GM06990 (cell line): ENCODE measurements around the gene CASZ1.

Source experiments
- DNase-seq: peaks from one replicate; pipeline ENCODE4 v3.0.0-alpha.2; 2011; ENCODE audit not compliant: insufficient read length; ENCODE audit errors: extremely low read depth
- H3K27me3 ChIP-seq: replicated peaks from 2 replicates; pipeline ENCODE4 v1.6.0; 2011; ENCODE audit warnings: low read length; ENCODE audit not compliant: control insufficient read depth, insufficient read depth
- H3K36me3 ChIP-seq: 2 replicates; pipeline ENCODE4 v1.5.1; 2011; ENCODE audit warnings: low read length; ENCODE audit not compliant: control insufficient read depth, insufficient read depth
- H3K4me3 ChIP-seq: replicated peaks from 2 replicates; pipeline ENCODE4 v1.5.1; 2011; ENCODE audit warnings: low read depth, mild to moderate bottlenecking, control low read depth, low read length
- CTCF ChIP-seq: IDR thresholded peaks from 2 replicates; pipeline ENCODE4 v1.5.1; 2011; ENCODE audit warnings: low read length, control low read depth, mild to moderate bottlenecking, inconsistent platforms; ENCODE audit not compliant: insufficient read depth, poor library complexity, severe bottlenecking

The CASZ1 gene

GRCh38 chr1:10722803-10723202, 73.6 kb downstream of the CASZ1 start:
- DNase-seq = no peak
- no peak for TF ChIP-seq CTCF
- H3K27me3 ChIP-seq = peaks cover 1% of the 10 kb centered on the region
- H3K36me3 ChIP-seq = no peaks in the 10 kb centered on the region
- H3K4me3 ChIP-seq = no peak overlapping the region

GRCh38 chr1:10721381-10722321, 74.8 kb downstream of the CASZ1 start:
- no peak for DNase-seq
- H3K27me3 ChIP-seq = peaks cover 1% of the 10 kb centered on the region
- TF ChIP-seq CTCF = no peak

GRCh38 chr1:10720635-10721034, 75.8 kb downstream of the CASZ1 start:
- no peak for TF ChIP-seq CTCF
- H3K27me3 ChIP-seq = peaks cover 1% of the 10 kb centered on the region
- no peak for DNase-seq
- H3K36me3 ChIP-seq = no peaks in the 10 kb centered on the region
- H3K4me3 ChIP-seq = no peak overlapping the region

More at GRCh38 chr1:10721381-10722321, 74.8 kb downstream of the CASZ1 start:
- Histone ChIP-seq H3K4me3 (no peak overlapping the region), H3K36me3 (no peaks in the 10 kb centered on the region)

GRCh38 chr1:10718083-10718415, 78.4 kb downstream of the CASZ1 start:
- TF ChIP-seq CTCF = no peak
- Histone ChIP-seq H3K4me3 (no peak overlapping the region), H3K36me3 (no peaks in the 10 kb centered on the region), H3K27me3 (peaks cover 1% of the 10 kb centered on the region)
- DNase-seq = no peak

- DNase-seq = no peak
- TF ChIP-seq CTCF = no peak
- Histone ChIP-seq H3K4me3 (no peak overlapping the region), H3K36me3 (no peaks in the 10 kb centered on the region), H3K27me3 (peaks cover 1% of the 10 kb centered on the region)
These were observed 79.0 kb downstream of the CASZ1 start for GRCh38 chr1:10717296-10718082.
